BLaER1 treated with 17β-estradiol and CSF1 and Interleukin-3, amounts not matched to agents 10 nM and 100 nM (cell line): ENCODE results near the gene RAET1G.
A peak's percentile ranks its signal among the peaks of the same experiment; 100 is the strongest.

Experiments used
- H3K27ac ChIP-seq, 11 experiments: shearing (Covaris generic); formaldehyde crosslinking; 2 replicates each; pipeline ENCODE4 v1.8.1; 2022
- H3K27me3 ChIP-seq, 11 experiments: shearing (Covaris generic); formaldehyde crosslinking; 2 replicates each; pipeline ENCODE4 v1.8.1; 2022
- H3K36me3 ChIP-seq, 11 experiments: shearing (Covaris generic); formaldehyde crosslinking; 2 replicates each; pipeline ENCODE4 v1.8.1; 2022
- H3K4me1 ChIP-seq, 10 experiments: shearing (Covaris generic); formaldehyde crosslinking; 2 replicates each; pipeline ENCODE4 v1.8.1; 2022
- H3K4me2 ChIP-seq, 11 experiments: shearing (Covaris generic); formaldehyde crosslinking; 2 replicates each; pipeline ENCODE4 v1.8.1; 2022
- H3K4me3 ChIP-seq, 10 experiments: shearing (Covaris generic); formaldehyde crosslinking; 2 replicates each; pipeline ENCODE4 v1.8.1; 2022
- H3K9ac ChIP-seq, 11 experiments: shearing (Covaris generic); formaldehyde crosslinking; 2 replicates each; pipeline ENCODE4 v1.8.1; 2022
- H3K9me3 ChIP-seq, 11 experiments: shearing (Covaris generic); formaldehyde crosslinking; replicated peaks in 1 of 11; 2 replicates each; pipeline ENCODE4 v1.8.1; 2022
- H4K20me1 ChIP-seq, 11 experiments: shearing (Covaris generic); formaldehyde crosslinking; 2 replicates each; pipeline ENCODE4 v1.8.1; 2022
- Cebpa-rat ChIP-seq, 11 experiments: shearing (Covaris generic); IDR thresholded peaks; 2 replicates each; pipeline ENCODE4 v1.8.1; 2022

The RAET1G gene

DNA sequence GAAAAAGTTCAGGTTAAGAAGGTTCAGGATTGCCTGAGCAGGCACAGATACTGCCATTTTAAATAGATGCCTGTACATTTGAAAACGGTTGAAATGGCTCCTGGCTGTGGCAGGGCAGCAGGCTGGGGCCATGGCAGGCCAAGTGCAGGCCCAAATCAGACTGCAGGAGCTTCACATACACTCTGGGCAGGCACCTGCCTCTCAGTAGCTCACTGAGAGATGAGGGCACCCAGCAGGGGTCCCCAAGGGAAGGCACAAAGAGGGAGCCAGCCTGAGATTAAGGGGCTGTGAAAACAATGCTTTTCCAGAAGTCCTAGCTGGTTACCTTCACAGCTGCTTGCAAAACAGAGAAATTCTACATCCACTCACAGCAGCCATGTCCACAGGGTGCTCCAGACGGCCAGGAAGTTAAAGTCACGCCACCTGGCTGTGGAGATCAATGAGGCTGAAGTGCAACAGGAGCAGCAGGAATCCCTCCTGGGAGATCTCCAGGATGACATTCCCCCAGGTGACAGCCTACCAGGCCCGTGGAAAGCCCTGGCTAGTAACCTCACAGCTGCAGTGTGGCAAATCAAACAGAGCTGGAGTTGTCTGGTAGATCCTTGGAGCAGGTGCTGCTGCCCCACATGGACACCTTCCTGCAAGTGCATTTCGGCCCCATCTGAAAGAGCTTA, 18.8 kb downstream of the RAET1G start:
- peaks cover 0 to 8% (median 0%) of the 10 kb centered on the region in 11 experiments; a peak in 3 of 22 replicates for H3K36me3 ChIP-seq
- H3K27ac ChIP-seq: no peak overlapping the region
- H3K9ac ChIP-seq: no peak overlapping the region
- H3K4me2 ChIP-seq: 0 out of 22 replicates have a peak overlapping the region, but pooled peaks of 1 of the 11 experiments have one; percentile 88
- H3K27me3 ChIP-seq: no peaks in the 10 kb centered on the region
- peaks cover 19 to 23% (median 19%) of the 10 kb centered on the region in 11 experiments for H3K9me3 ChIP-seq
- no peak for TF ChIP-seq Cebpa-rat (IDR thresholded peaks at IDR 0.05)
- H3K4me3 ChIP-seq: no peak overlapping the region
- no peaks in the 10 kb centered on the region for H4K20me1 ChIP-seq
- peaks cover 10 to 31% (median 19%) of the 10 kb centered on the region in 10 experiments for H3K4me1 ChIP-seq

DNA sequence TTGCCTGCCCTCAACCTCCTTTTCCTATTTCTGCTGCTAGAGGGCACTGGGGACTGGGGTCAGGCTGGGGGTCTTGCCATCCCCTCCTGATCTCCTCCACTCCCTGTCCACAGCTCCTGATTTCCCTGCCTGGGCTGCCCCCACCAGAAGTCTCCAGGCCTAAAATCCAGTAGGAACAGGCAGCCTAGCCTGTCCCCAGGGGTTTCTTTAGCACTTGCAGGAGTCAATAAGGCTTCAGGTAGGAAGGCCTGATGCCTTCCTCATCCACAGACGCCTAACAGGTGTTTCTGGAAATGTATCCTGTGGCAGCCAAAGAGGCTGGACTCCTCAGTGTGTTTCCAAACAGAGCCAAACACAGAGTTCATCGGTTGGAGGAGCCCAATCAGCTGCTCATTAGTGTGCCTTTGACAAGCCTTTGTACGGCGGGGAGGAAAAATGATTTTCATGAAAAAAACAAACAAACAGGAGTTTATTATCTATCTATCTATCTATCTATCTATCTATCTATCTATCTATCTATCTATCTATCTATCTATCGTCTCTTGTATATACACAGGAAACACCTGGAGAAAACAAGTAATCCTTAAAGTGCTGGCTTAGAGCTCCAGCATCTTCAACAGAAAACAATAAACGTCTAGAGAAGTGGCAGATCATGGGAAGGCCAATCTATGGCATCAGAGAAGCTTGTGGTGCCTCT, 21.3 kb downstream of the RAET1G start:
- no peaks in the 10 kb centered on the region for H3K9me3 ChIP-seq
- H3K9ac ChIP-seq: no peak overlapping the region
- H3K4me2 ChIP-seq: no peak overlapping the region
- peaks cover 19 to 31% (median 24%) of the 10 kb centered on the region in 10 experiments for H3K4me1 ChIP-seq
- H3K36me3 ChIP-seq: no peaks in the 10 kb centered on the region
- no peaks in the 10 kb centered on the region for H4K20me1 ChIP-seq
- TF ChIP-seq Cebpa-rat (IDR thresholded peaks at IDR 0.05): no peak
- H3K4me3 ChIP-seq: no peak overlapping the region
- no peaks in the 10 kb centered on the region for H3K27me3 ChIP-seq
- H3K27ac ChIP-seq: no peak overlapping the region

DNA sequence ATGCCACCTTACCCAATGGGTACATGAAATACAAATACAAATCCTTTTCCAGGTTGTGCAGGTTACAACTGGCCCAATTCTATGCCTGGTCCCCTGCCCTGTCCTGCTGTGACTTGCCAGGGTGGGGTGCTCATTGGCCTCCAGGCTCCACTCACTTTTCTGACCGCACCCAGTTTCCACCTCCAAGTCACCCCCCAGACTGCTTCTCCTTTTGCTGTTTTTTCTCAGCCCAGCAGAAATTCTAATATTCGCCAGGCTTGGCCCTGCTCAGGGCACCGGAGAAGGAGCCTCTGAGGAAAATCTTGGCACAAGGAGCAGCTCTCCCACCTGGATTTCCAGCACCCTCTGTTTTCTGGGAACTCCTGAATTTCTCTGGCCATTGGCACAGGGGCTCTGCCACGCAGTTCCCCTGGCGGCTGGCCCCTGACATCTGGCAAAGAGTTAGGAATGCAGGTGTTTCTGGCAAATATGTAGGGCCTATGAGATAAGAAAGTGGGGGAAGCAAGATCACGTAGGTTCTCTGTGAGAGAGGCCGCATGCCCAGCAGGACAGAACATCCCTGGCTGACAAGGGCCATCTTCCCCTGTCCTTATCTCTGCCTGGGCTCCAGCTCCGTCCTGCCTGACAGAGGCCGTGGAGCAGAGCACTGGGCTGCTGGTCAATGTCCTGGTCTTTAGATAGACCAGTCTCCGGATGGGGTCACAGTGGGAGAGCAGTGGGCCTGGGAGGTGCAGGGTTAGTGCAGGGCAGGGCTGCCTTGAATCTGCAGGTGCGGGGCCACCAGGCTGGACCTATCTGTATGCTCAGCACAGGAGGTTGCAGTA, 22.1 kb downstream of the RAET1G start:
- Histone ChIP-seq H3K9me3 (no peaks in the 10 kb centered on the region), H3K9ac (no peak overlapping the region), H4K20me1 (no peaks in the 10 kb centered on the region), H3K4me2 (no peak overlapping the region), H3K27me3 (no peaks in the 10 kb centered on the region), H3K4me3 (no peak overlapping the region), H3K36me3 (no peaks in the 10 kb centered on the region), H3K27ac (no peak overlapping the region), H3K4me1 (peaks cover 20 to 31% (median 24%) of the 10 kb centered on the region in 10 experiments)
- TF ChIP-seq Cebpa-rat (IDR thresholded peaks at IDR 0.05): no peak

DNA sequence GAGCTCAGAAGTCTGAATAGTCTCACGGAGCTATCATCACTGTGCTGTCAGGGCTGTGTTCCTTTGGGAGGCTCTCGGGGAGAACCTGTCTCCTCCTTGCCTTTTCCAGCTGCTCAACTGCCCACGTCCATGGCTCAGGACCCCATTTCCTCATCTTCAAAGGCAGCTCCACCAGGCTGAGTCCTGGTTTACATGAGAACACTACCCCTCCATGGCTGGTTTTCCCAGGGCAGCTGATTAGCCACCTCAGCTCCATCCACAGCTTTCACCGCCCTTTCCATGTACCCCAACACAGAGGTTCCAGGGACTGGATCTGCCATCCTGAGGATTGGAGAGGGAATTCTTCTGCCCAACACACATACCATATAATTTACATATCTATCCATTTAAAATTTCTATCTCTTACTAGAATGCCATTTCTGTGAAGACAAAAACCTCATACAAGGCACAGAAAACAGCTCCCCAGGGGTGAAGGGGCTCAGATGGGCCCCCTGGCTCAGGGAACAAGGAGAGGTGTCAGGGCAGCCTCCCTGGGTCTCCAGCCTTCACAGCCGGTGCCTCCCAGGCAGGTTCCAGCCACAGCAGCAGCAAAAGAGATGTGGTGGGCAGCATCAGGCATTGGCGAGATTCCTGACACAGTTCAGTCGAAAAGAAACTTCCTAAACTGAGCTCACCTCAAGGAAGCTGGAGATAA, 22.8 kb downstream of the RAET1G start:
- peaks cover 20 to 31% (median 24%) of the 10 kb centered on the region in 10 experiments for H3K4me1 ChIP-seq
- H3K36me3 ChIP-seq: no peaks in the 10 kb centered on the region
- no peak for TF ChIP-seq Cebpa-rat (IDR thresholded peaks at IDR 0.05)

DNA sequence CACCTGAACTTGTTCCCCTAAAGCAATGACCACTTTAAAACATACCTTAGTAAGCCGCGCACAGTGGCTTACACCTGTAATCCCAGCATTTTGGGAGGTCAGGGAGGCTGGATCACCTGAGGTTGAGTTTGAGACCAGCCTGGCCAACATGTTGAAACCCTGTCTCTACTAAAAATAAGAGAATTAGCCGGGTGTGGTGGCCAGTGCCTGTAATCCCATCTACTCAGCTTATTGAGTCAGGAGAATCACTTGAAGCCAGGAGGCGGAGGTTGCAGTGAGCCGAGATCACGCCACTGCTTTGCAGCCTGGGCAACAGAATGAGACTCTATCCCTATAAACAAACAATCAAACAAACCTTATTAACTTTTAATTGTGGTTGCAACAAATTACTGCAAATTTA, 23.4 kb downstream of the RAET1G start:
- Histone ChIP-seq H4K20me1 (no peaks in the 10 kb centered on the region), H3K27me3 (no peaks in the 10 kb centered on the region), H3K36me3 (no peaks in the 10 kb centered on the region), H3K9ac (no peak overlapping the region), H3K9me3 (no peaks in the 10 kb centered on the region), H3K4me3 (no peak overlapping the region), H3K4me1 (peaks cover 17 to 32% (median 26%) of the 10 kb centered on the region in 10 experiments), H3K4me2 (no peak overlapping the region), H3K27ac (no peak overlapping the region)
- TF ChIP-seq Cebpa-rat (IDR thresholded peaks at IDR 0.05): no peak

More for the DNA sequence above, 22.8 kb downstream of the RAET1G start:
- Histone ChIP-seq H3K9ac (no peak overlapping the region), H4K20me1 (no peaks in the 10 kb centered on the region), H3K4me2 (no peak overlapping the region), H3K27ac (no peak overlapping the region), H3K27me3 (no peaks in the 10 kb centered on the region), H3K9me3 (no peaks in the 10 kb centered on the region), H3K4me3 (no peak overlapping the region)

DNA sequence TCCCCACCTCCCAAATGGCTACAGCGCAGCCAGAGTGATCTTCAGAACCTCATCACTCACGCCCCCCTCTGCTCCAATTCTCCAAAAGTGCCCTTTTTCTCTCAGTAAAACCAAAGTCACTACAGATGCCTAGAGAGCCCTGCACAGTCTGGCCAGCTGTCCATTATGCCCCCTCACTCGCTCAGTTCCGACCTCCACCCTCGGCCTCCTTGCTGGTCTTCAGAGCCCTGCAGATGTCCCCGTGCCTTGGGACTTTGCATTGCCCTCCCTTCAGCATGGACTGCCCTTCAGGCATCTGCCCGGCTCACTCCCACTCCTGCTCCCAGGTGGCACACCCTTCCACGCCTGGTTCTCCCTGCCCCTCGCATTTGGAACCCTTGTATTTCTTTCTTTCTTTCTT, 24.0 kb downstream of the RAET1G start:
- no peak overlapping the region for H3K4me2 ChIP-seq
- H3K9ac ChIP-seq: no peak overlapping the region
- TF ChIP-seq Cebpa-rat (IDR thresholded peaks at IDR 0.05): no peak
- peaks cover 17 to 32% (median 23%) of the 10 kb centered on the region in 10 experiments for H3K4me1 ChIP-seq
- H4K20me1 ChIP-seq: no peaks in the 10 kb centered on the region
- no peaks in the 10 kb centered on the region for H3K27me3 ChIP-seq
- no peak overlapping the region for H3K4me3 ChIP-seq
- H3K27ac ChIP-seq: no peak overlapping the region
- no peaks in the 10 kb centered on the region for H3K36me3 ChIP-seq
- H3K9me3 ChIP-seq: no peaks in the 10 kb centered on the region

DNA sequence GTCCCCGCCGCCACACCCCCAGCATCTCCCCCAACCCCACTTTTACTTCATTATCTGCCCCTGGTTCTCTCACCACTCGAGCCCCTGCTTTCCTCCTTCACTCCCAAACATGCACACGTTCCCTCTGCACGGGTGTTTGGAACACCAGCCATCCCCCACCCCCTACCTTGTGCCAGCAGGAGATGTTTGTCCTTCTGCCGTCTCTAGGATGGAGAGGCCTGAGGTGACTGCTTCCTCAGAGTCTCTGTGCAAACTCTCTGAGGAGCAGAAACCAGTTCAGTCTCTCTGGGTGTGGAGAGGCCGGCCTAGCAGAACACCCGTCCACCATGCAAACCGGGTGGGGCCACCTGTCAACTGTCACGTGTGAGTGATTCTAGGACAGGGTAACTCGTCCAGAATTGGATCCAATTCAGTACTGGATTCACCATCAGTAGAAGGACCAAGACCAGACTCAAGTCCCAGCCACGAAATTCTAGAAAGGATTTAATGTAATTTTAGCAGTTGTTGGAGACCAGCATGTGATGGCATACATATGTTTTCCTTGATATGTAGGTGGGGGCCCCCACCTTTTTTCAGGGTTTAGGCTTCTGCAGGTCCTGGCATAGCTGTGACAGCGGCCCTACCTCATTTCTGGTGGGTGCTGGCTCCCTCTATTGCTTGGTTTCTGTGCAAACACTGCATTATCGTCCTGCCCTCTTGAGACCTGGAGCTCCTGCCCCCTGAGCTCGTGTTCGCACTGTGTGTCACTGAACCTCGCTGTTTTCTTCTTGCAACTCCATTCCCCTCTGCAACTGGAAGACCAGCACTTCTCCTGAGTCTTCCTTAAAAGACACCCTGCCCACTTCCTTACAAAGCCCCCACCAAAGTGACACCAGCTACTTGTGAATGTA, 24.8 kb downstream of the RAET1G start, which contains the start of gene RAET1E:
TSS of gene RAET1E (minus strand) at position 259 of the 890 bp plus-strand sequence. CDS start 7,212 bp downstream, outside the sequence.
- H3K4me1 ChIP-seq: peaks cover 17 to 32% (median 23%) of the 10 kb centered on the region in 10 experiments
- H3K4me3 ChIP-seq: no peak within 1 kb of the TSS
- peak within 1 kb of the TSS in 8 of 11 experiments; percentile 33 to 72 (median 46); a peak in 14 of 22 replicates for H3K4me2 ChIP-seq
- H3K36me3 ChIP-seq: no peaks in the 10 kb centered on the region
- H4K20me1 ChIP-seq: no peaks in the 10 kb centered on the region
- no peak within 1 kb of the TSS for H3K9ac ChIP-seq
- no peaks in the 10 kb centered on the region for H3K27me3 ChIP-seq
- no peak within 1 kb of the TSS for H3K27ac ChIP-seq
- no peak for TF ChIP-seq Cebpa-rat (IDR thresholded peaks at IDR 0.05)
- H3K9me3 ChIP-seq: no peaks in the 10 kb centered on the region
